Measurements from ENCODE around the gene ING5.
A peak's percentile ranks its signal among the peaks of the same experiment; 100 is the strongest.

The ING5 gene

DNA sequence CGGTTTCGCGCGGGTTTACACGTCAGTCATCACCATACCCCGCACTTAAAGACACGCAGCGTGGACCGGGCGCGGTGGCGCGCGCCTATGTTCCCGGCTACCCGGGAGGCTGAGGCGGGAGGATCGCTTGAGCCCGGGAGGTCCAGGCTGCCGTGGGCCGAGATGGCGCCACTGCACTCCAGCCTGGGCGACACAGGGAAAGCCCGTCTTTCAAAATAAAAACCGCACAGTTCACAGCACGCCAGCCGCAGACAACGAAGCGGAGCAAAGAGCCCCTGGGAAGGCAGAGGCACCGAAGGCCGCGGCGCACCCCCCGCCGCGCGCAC lies 15.6 kb upstream of the ING5 start:
- in situ Hi-C loops (cut with HindIII; ENCODE audit: low sequenced_read_pairs): no loop called here
- peak overlapping the region; percentile 66 for H3K4me3 ChIP-seq (ENCODE audit: low read depth, low read length)
- TF ChIP-seq CTCF (IDR thresholded peaks at IDR 0.05; ENCODE audit: low read depth, low read length, missing control alignments): no peak
- DNase-seq (ENCODE audit: low read depth): no peak

GRCh38 chr2:241686650-241687425 lies 15.0 kb upstream of the ING5 start, which contains the start of gene DTYMK:
Gene DTYMK, minus strand, starts transcription at chr2:241686815. Its CDS starts 32 bp downstream, at chr2:241686783.
- in situ Hi-C loops (cut with HindIII; ENCODE audit: low sequenced_read_pairs): no loop called here
- TF ChIP-seq CTCF (IDR thresholded peaks at IDR 0.05; ENCODE audit: low read depth, low read length, missing control alignments): no peak
- peak; percentile 82 for DNase-seq (ENCODE audit: low read depth)
- peak within 1 kb of the TSS; percentile 66 for H3K4me3 ChIP-seq (ENCODE audit: low read depth, low read length)

- in situ Hi-C loops (cut with HindIII; ENCODE audit: low sequenced_read_pairs): no loop called here
- DNase-seq (ENCODE audit: low read depth): no peak
- TF ChIP-seq CTCF (IDR thresholded peaks at IDR 0.05; ENCODE audit: low read depth, low read length, missing control alignments): no peak
- H3K4me3 ChIP-seq (ENCODE audit: low read depth, low read length): no peak overlapping the region
These were observed 12.5 kb upstream of the ING5 start for GRCh38 chr2:241689306-241689705.

GRCh38 chr2:241690202-241690717 lies 11.6 kb upstream of the ING5 start:
- no peak for TF ChIP-seq CTCF (IDR thresholded peaks at IDR 0.05; ENCODE audit: low read depth, low read length, missing control alignments)
- in situ Hi-C loops (cut with HindIII; ENCODE audit: low sequenced_read_pairs): no loop called here
- no peak overlapping the region for H3K4me3 ChIP-seq (ENCODE audit: low read depth, low read length)
- DNase-seq (ENCODE audit: low read depth): no peak

DNA sequence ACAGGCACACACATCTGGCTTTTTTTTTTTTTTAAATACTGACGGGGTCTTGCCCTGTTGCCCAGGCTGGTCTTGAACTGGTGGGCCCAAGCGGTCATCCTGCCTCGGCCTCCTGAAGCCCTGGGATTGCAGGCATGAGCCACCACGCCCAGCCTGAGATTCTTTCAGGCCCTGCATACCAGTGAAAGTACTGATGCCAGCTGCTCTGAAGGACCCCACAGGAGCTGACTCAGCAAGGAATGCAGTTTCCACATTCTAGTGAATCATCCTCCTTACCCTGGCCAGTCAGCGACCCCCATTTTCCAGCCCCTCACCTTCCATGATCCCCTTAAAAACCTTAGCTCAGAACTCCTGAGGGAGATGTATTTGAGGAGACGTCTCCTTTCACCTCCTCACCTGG lies 9.4 kb upstream of the ING5 start:
- no peak for DNase-seq (ENCODE audit: low read depth)
- H3K4me3 ChIP-seq (ENCODE audit: low read depth, low read length): no peak overlapping the region
- TF ChIP-seq CTCF (IDR thresholded peaks at IDR 0.05; ENCODE audit: low read depth, low read length, missing control alignments): no peak
- in situ Hi-C loops (cut with HindIII; ENCODE audit: low sequenced_read_pairs): no loop called here

GRCh38 chr2:241695651-241696050 lies 6.2 kb upstream of the ING5 start:
- no peak for TF ChIP-seq CTCF (IDR thresholded peaks at IDR 0.05; ENCODE audit: low read depth, low read length, missing control alignments)
- no peak overlapping the region for H3K4me3 ChIP-seq (ENCODE audit: low read depth, low read length)
- in situ Hi-C loops (cut with HindIII; ENCODE audit: low sequenced_read_pairs): no loop called here
- no peak for DNase-seq (ENCODE audit: low read depth)
